Ishikawa (cell line): ENCODE data around the gene CHEK1.

Experiments
- CEBPB ChIP-seq: IDR thresholded peaks from 2 replicates; pipeline ENCODE4 v1.6.1; 2012
- CREB1 ChIP-seq: IDR thresholded peaks from 2 replicates; pipeline ENCODE4 v1.6.1; 2012; ENCODE audit warnings: low read depth
- EGR1 ChIP-seq: IDR thresholded peaks from 2 replicates; pipeline ENCODE4 v1.6.1; 2012
- EP300 ChIP-seq: IDR thresholded peaks from 2 replicates; pipeline ENCODE4 v1.6.1; 2012; ENCODE audit warnings: borderline replicate concordance
- FOXM1 ChIP-seq: IDR thresholded peaks from 2 replicates; pipeline ENCODE4 v1.6.1; 2012; ENCODE audit warnings: low read depth, borderline replicate concordance
- NFIC ChIP-seq: IDR thresholded peaks from 2 replicates; pipeline ENCODE4 v1.6.1; 2012
- RAD21 ChIP-seq: IDR thresholded peaks from 2 replicates; pipeline ENCODE4 v1.6.1; 2012; ENCODE audit warnings: low read depth
- TAF1 ChIP-seq: IDR thresholded peaks from 2 replicates; pipeline ENCODE4 v1.6.1; 2012; ENCODE audit warnings: low read depth, mild to moderate bottlenecking
- TCF12 ChIP-seq: IDR thresholded peaks from 2 replicates; pipeline ENCODE4 v1.6.1; 2012; ENCODE audit warnings: low read depth
- ZBTB7A ChIP-seq: IDR thresholded peaks from 2 replicates; pipeline ENCODE4 v1.6.1; 2012; ENCODE audit warnings: low read depth
- TF ChIP-seq, protein P1 (sequence below): IDR thresholded peaks from 2 replicates; pipeline ENCODE4 v1.6.1; 2012
- TF ChIP-seq, protein P2 (sequence below): IDR thresholded peaks from 2 replicates; pipeline ENCODE4 v1.6.1; 2012; ENCODE audit warnings: low read depth, mild to moderate bottlenecking

DNA sequence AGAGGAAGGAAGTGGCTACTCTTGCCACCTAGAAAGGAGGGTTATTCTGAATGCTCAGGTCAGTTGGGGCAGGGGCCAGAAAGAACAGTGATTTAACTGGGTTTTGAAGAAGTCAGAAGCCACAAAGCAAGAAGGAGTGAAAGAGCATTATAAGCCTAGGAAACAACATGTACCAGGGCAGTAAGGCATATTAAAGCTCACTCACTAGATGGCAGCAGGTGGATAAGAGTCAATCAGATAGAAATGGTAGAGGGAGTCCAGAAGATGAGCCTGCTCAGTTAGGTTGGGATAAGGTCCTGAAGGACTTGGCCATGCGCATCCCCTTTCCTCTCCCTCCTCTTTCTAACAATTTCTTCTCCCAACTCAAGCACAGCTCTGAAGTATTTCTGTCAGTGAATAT lies 99.2 kb downstream of the CHEK1 start:
- no peak for TF ChIP-seq EP300
- TF ChIP-seq EGR1 = no peak
- TF ChIP-seq, protein P1, sequence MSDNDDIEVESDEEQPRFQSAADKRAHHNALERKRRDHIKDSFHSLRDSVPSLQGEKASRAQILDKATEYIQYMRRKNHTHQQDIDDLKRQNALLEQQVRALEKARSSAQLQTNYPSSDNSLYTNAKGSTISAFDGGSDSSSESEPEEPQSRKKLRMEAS = no peak
- TF ChIP-seq RAD21 = peak; percentile 37
- TF ChIP-seq TAF1 = no peak
- TF ChIP-seq TCF12 = no peak
- no peak for TF ChIP-seq CREB1
- no peak for TF ChIP-seq FOXM1
- no peak for TF ChIP-seq CEBPB
- no peak for TF ChIP-seq NFIC
- no peak for TF ChIP-seq ZBTB7A
- TF ChIP-seq, protein P2, sequence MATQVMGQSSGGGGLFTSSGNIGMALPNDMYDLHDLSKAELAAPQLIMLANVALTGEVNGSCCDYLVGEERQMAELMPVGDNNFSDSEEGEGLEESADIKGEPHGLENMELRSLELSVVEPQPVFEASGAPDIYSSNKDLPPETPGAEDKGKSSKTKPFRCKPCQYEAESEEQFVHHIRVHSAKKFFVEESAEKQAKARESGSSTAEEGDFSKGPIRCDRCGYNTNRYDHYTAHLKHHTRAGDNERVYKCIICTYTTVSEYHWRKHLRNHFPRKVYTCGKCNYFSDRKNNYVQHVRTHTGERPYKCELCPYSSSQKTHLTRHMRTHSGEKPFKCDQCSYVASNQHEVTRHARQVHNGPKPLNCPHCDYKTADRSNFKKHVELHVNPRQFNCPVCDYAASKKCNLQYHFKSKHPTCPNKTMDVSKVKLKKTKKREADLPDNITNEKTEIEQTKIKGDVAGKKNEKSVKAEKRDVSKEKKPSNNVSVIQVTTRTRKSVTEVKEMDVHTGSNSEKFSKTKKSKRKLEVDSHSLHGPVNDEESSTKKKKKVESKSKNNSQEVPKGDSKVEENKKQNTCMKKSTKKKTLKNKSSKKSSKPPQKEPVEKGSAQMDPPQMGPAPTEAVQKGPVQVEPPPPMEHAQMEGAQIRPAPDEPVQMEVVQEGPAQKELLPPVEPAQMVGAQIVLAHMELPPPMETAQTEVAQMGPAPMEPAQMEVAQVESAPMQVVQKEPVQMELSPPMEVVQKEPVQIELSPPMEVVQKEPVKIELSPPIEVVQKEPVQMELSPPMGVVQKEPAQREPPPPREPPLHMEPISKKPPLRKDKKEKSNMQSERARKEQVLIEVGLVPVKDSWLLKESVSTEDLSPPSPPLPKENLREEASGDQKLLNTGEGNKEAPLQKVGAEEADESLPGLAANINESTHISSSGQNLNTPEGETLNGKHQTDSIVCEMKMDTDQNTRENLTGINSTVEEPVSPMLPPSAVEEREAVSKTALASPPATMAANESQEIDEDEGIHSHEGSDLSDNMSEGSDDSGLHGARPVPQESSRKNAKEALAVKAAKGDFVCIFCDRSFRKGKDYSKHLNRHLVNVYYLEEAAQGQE = no peak
